Dermis microvascular lymphatic vessel endothelial cell (primary cell): ENCODE data around the gene SPATA2L. TPM values are rescaled to one million over a fixed set of nuclear protein-coding genes. Genes with fewer than 3 reads are reported as not detected.

ENCODE experiments used
- DNase-seq, 2 donors: peaks; one replicate each; pipeline versions ENCODE4 v3.0.0 to v3.0.0-alpha.2; 2010; ENCODE audit warnings: low read depth in 2 of 2
- total RNA-seq: library from RNA; depleted of rRNA; stranded (reverse); fragments of >200 nt; gene quantifications from 2 replicates; pipeline ENCODE4 v1.2.1, GENCODE V29; 2014

SPATA2L gene
- total RNA-seq, 1 donor from 2014 or later, result 10.0 TPM

GRCh38 chr16:89729293-89729692, 27.8 kb upstream of the SPATA2L start:
- DNase-seq, result no peak

- no peak for DNase-seq
These were observed 26.1 kb upstream of the SPATA2L start for GRCh38 chr16:89727406-89728120.

GRCh38 chr16:89723279-89724250, 22.1 kb upstream of the SPATA2L start:
- DNase-seq, result peak; percentile 28 to 37

GRCh38 chr16:89722392-89723278, 21.1 kb upstream of the SPATA2L start:
- DNase-seq, result peak in 1 of 2 donors; percentile 62

- peak; percentile 16 to 73 for DNase-seq
These were observed 20.3 kb upstream of the SPATA2L start for GRCh38 chr16:89721546-89722391.

GRCh38 chr16:89720813-89721545, 19.5 kb upstream of the SPATA2L start, which contains the start of the genes VPS9D1 and ZNF276:
Gene VPS9D1, minus strand, starts transcription at chr16:89720898. Its CDS starts 37 bp downstream, at chr16:89720861.
Gene ZNF276, plus strand, starts transcription at chr16:89721537. Its CDS starts 104 bp downstream, at chr16:89721641.
- peak; percentile 40 to 86 for DNase-seq

- DNase-seq, result peak in 1 of 2 donors; percentile 44
These were observed 19.0 kb upstream of the SPATA2L start for GRCh38 chr16:89720551-89720812.

GRCh38 chr16:89717688-89718505, 16.4 kb upstream of the SPATA2L start:
- no peak for DNase-seq

- no peak for DNase-seq
These were observed 15.6 kb upstream of the SPATA2L start for GRCh38 chr16:89716916-89717687.

- DNase-seq, result no peak
These were observed 15.0 kb upstream of the SPATA2L start for GRCh38 chr16:89716493-89716892.

- DNase-seq, result peak in 1 of 2 donors; percentile 29
These were observed 10.8 kb upstream of the SPATA2L start for GRCh38 chr16:89712274-89712781.

- DNase-seq, result peak in 1 of 2 donors; percentile 79
These were observed 10.2 kb upstream of the SPATA2L start for GRCh38 chr16:89711601-89712273.

- DNase-seq, result no peak
These were observed 9.4 kb upstream of the SPATA2L start for GRCh38 chr16:89710709-89711564.

- DNase-seq, result no peak
These were observed 8.4 kb upstream of the SPATA2L start for GRCh38 chr16:89709716-89710432.

- no peak for DNase-seq
These were observed 7.7 kb upstream of the SPATA2L start for GRCh38 chr16:89709166-89709565.

GRCh38 chr16:89708481-89708931, 7.0 kb upstream of the SPATA2L start:
- no peak for DNase-seq
